Activated T-helper 17 cell treated with anti-CD3 and anti-CD28 coated beads, Interleukin-2, amount 50 U/mL, for 72 hours (primary cell): ENCODE results near the gene CNOT11. TPM values are rescaled to one million over a fixed set of nuclear protein-coding genes. Genes with fewer than 3 reads are reported as not detected.

ENCODE experiments used
- ATAC-seq: fragments of 150-1000 bp; cut with Tn5 transposase; replicated peaks from 2 replicates; pipeline ENCODE4 v1.10.0; 2021; ENCODE audit warnings: mild to moderate bottlenecking, moderate library complexity
- H3K27ac Mint-ChIP-seq: one replicate; pipeline ENCODE4 v1.8.0; 2022; ENCODE audit warnings: mixed read lengths
- H3K27me3 Mint-ChIP-seq: one replicate; pipeline ENCODE4 v1.8.0; 2022; ENCODE audit warnings: mixed read lengths
- H3K36me3 Mint-ChIP-seq: one replicate; pipeline ENCODE4 v1.8.0; 2022; ENCODE audit warnings: low read depth, mild to moderate bottlenecking, mixed read lengths
- H3K4me1 Mint-ChIP-seq: one replicate; pipeline ENCODE4 v1.8.0; 2022; ENCODE audit warnings: mixed read lengths
- H3K4me3 Mint-ChIP-seq: one replicate; pipeline ENCODE4 v1.8.0; 2022; ENCODE audit warnings: mild to moderate bottlenecking, mixed read lengths
- H3K9me3 Mint-ChIP-seq: one replicate; pipeline ENCODE4 v1.8.0; 2022; ENCODE audit warnings: mixed read lengths
- total RNA-seq, 2 donors: library from RNA; stranded (reverse); gene quantifications; one replicate each; pipeline ENCODE4 v1.2.3, GENCODE V29; 2022

The CNOT11 gene
- total RNA-seq, 2 donors from 2014 or later, result 38.5 to 56.1 TPM

- Mint-ChIP-seq H3K4me1 (peaks cover 24% of the 10 kb centered on the region), H3K4me3 (peak overlapping the region; percentile 39), H3K9me3 (no peaks in the 10 kb centered on the region), H3K27me3 (no peaks in the 10 kb centered on the region), H3K36me3 (peaks cover 60% of the 10 kb centered on the region), H3K27ac (peak overlapping the region; percentile 70)
- no peak for ATAC-seq
Measured at GRCh38 chr2:101255501-101255900, 2.8 kb downstream of the CNOT11 start.

- H3K9me3 Mint-ChIP-seq, result no peaks in the 10 kb centered on the region
- H3K4me1 Mint-ChIP-seq, result peaks cover 24% of the 10 kb centered on the region
- H3K36me3 Mint-ChIP-seq, result peaks cover 68% of the 10 kb centered on the region
- H3K27me3 Mint-ChIP-seq, result no peaks in the 10 kb centered on the region
- no peak for ATAC-seq
- H3K4me3 Mint-ChIP-seq, result peak overlapping the region; percentile 39
- peak overlapping the region; percentile 70 for H3K27ac Mint-ChIP-seq
Measured at GRCh38 chr2:101256316-101256715, 3.6 kb downstream of the CNOT11 start.

GRCh38 chr2:101258804-101259203, 6.1 kb downstream of the CNOT11 start:
- Mint-ChIP-seq H3K4me1 (peaks cover 29% of the 10 kb centered on the region), H3K9me3 (no peaks in the 10 kb centered on the region), H3K27me3 (no peaks in the 10 kb centered on the region), H3K36me3 (peaks cover 86% of the 10 kb centered on the region), H3K27ac (peak overlapping the region; percentile 40), H3K4me3 (no peak overlapping the region)
- ATAC-seq, result no peak

GRCh38 chr2:101262142-101262541, 9.5 kb downstream of the CNOT11 start:
- H3K4me1 Mint-ChIP-seq, result peaks cover 18% of the 10 kb centered on the region
- peak overlapping the region; percentile 27 for H3K27ac Mint-ChIP-seq
- no peaks in the 10 kb centered on the region for H3K9me3 Mint-ChIP-seq
- no peaks in the 10 kb centered on the region for H3K27me3 Mint-ChIP-seq
- H3K36me3 Mint-ChIP-seq, result peaks cover 97% of the 10 kb centered on the region
- no peak overlapping the region for H3K4me3 Mint-ChIP-seq
- ATAC-seq, result no peak

GRCh38 chr2:101263377-101263800, 10.7 kb downstream of the CNOT11 start:
- Mint-ChIP-seq H3K36me3 (peaks cover 97% of the 10 kb centered on the region), H3K9me3 (no peaks in the 10 kb centered on the region), H3K27me3 (no peaks in the 10 kb centered on the region)

GRCh38 chr2:101264360-101264939, 11.8 kb downstream of the CNOT11 start:
- peaks cover 97% of the 10 kb centered on the region for H3K36me3 Mint-ChIP-seq
- peak overlapping the region; percentile 84 for H3K27ac Mint-ChIP-seq
- peak overlapping the region; percentile 43 for H3K4me3 Mint-ChIP-seq
- peak; percentile 46 for ATAC-seq
- H3K27me3 Mint-ChIP-seq, result no peaks in the 10 kb centered on the region
- H3K9me3 Mint-ChIP-seq, result no peaks in the 10 kb centered on the region
- peaks cover 24% of the 10 kb centered on the region for H3K4me1 Mint-ChIP-seq

More at GRCh38 chr2:101263377-101263800, 10.7 kb downstream of the CNOT11 start:
- Mint-ChIP-seq H3K27ac (peak overlapping the region; percentile 84), H3K4me3 (no peak overlapping the region), H3K4me1 (peaks cover 28% of the 10 kb centered on the region)
- no peak for ATAC-seq

GRCh38 chr2:101265893-101266499, 13.3 kb downstream of the CNOT11 start:
- Mint-ChIP-seq H3K27me3 (no peaks in the 10 kb centered on the region), H3K27ac (peak overlapping the region; percentile 81), H3K4me1 (peaks cover 28% of the 10 kb centered on the region), H3K36me3 (peaks cover 98% of the 10 kb centered on the region), H3K9me3 (no peaks in the 10 kb centered on the region), H3K4me3 (no peak overlapping the region)
- no peak for ATAC-seq

GRCh38 chr2:101267671-101268656, 15.3 kb downstream of the CNOT11 start:
- Mint-ChIP-seq H3K27ac (peak overlapping the region; percentile 72), H3K4me3 (peak overlapping the region; percentile 19), H3K4me1 (peaks cover 30% of the 10 kb centered on the region), H3K9me3 (no peaks in the 10 kb centered on the region), H3K36me3 (peaks cover 100% of the 10 kb centered on the region), H3K27me3 (no peaks in the 10 kb centered on the region)
- ATAC-seq, result no peak

GRCh38 chr2:101270700-101271259, 18.1 kb downstream of the CNOT11 start:
- Mint-ChIP-seq H3K36me3 (peaks cover 98% of the 10 kb centered on the region), H3K27ac (no peak overlapping the region), H3K4me3 (no peak overlapping the region)

GRCh38 chr2:101272045-101272784, 19.5 kb downstream of the CNOT11 start:
- H3K27me3 Mint-ChIP-seq, result no peaks in the 10 kb centered on the region
- H3K36me3 Mint-ChIP-seq, result peaks cover 98% of the 10 kb centered on the region
- no peaks in the 10 kb centered on the region for H3K9me3 Mint-ChIP-seq
- ATAC-seq, result peak; percentile 98
- peak overlapping the region; percentile 83 for H3K27ac Mint-ChIP-seq
- peaks cover 32% of the 10 kb centered on the region for H3K4me1 Mint-ChIP-seq
- H3K4me3 Mint-ChIP-seq, result peak overlapping the region; percentile 62

More at GRCh38 chr2:101270700-101271259, 18.1 kb downstream of the CNOT11 start:
- no peak for ATAC-seq
- Mint-ChIP-seq H3K27me3 (no peaks in the 10 kb centered on the region), H3K4me1 (peaks cover 32% of the 10 kb centered on the region), H3K9me3 (no peaks in the 10 kb centered on the region)

GRCh38 chr2:101273056-101273455, 20.4 kb downstream of the CNOT11 start:
- Mint-ChIP-seq H3K9me3 (no peaks in the 10 kb centered on the region), H3K27ac (peak overlapping the region; percentile 83), H3K4me1 (peaks cover 25% of the 10 kb centered on the region), H3K4me3 (peak overlapping the region; percentile 62), H3K36me3 (peaks cover 98% of the 10 kb centered on the region), H3K27me3 (no peaks in the 10 kb centered on the region)
- ATAC-seq, result no peak

- Mint-ChIP-seq H3K4me3 (peak overlapping the region; percentile 62), H3K36me3 (peaks cover 98% of the 10 kb centered on the region), H3K27me3 (no peaks in the 10 kb centered on the region), H3K4me1 (peaks cover 22% of the 10 kb centered on the region), H3K27ac (no peak overlapping the region), H3K9me3 (no peaks in the 10 kb centered on the region)
- no peak for ATAC-seq
Measured at GRCh38 chr2:101274142-101274541, 21.5 kb downstream of the CNOT11 start.

GRCh38 chr2:101277111-101277510, 24.4 kb downstream of the CNOT11 start:
- ATAC-seq, result no peak
- no peaks in the 10 kb centered on the region for H3K27me3 Mint-ChIP-seq
- H3K4me1 Mint-ChIP-seq, result peaks cover 15% of the 10 kb centered on the region
- H3K9me3 Mint-ChIP-seq, result no peaks in the 10 kb centered on the region
- H3K27ac Mint-ChIP-seq, result no peak overlapping the region
- H3K36me3 Mint-ChIP-seq, result peaks cover 98% of the 10 kb centered on the region
- no peak overlapping the region for H3K4me3 Mint-ChIP-seq

- Mint-ChIP-seq H3K27me3 (no peaks in the 10 kb centered on the region), H3K4me3 (no peak overlapping the region), H3K27ac (no peak overlapping the region), H3K4me1 (peaks cover 10% of the 10 kb centered on the region), H3K9me3 (no peaks in the 10 kb centered on the region), H3K36me3 (peaks cover 98% of the 10 kb centered on the region)
- ATAC-seq, result no peak
Measured at GRCh38 chr2:101278925-101279324, 26.2 kb downstream of the CNOT11 start.
